H1 (cell line): ENCODE results near the gene NXN. TPM values are rescaled to one million over a fixed set of nuclear protein-coding genes. Genes with fewer than 3 reads are reported as not detected.

ENCODE experiments used
- CBX8 ChIP-seq: fragments of 300-800, 300-1000 bp; sonication (generic); IDR thresholded peaks from 2 replicates; pipeline ENCODE4 v1.7.1; 2016; ENCODE audit warnings: low read depth, low read length, borderline replicate concordance
- KDM4A ChIP-seq: IDR thresholded peaks from one replicate; pipeline ENCODE4 v1.7.1; 2012; ENCODE audit warnings: low read depth, mild to moderate bottlenecking, moderate library complexity, low read length, inconsistent platforms; ENCODE audit not compliant: severe bottlenecking
- PHF8 ChIP-seq: fragments of 200-600 bp; sonication (generic); conservative IDR thresholded peaks from 2 replicates; pipeline ENCODE4 v1.7.1; 2012; ENCODE audit warnings: low read depth, mild to moderate bottlenecking, inconsistent platforms, low read length, moderate library complexity
- RAD21 ChIP-seq, 2 experiments: IDR thresholded peaks in 1 of 2; conservative IDR thresholded peaks in 1 of 2; 2 replicates each; pipeline ENCODE4 v1.6.1; 2011; ENCODE audit warnings: low read depth in 2 of 2, low read length in 2 of 2, improper control_type of control experiment in 1 of 2, inconsistent platforms in 1 of 2, mild to moderate bottlenecking in 1 of 2, moderate library complexity in 1 of 2
- SP2 ChIP-seq: IDR thresholded peaks from 2 replicates; pipeline ENCODE4 v1.6.1; 2012; ENCODE audit warnings: mild to moderate bottlenecking, low read length, inconsistent platforms
- polyA plus RNA-seq, 7 experiments: library from polyadenylated mRNA; depleted of rRNA in 3 of 7; stranded (reverse) in 5 of 7; unstranded in 2 of 7; fragments of >200 nt in 5 of 7; fragments of 200-250 nt in 2 of 7; gene quantifications; 1 replicate in 5 of 7; 2 replicates in 1 of 7; 4 replicates in 1 of 7; pipeline versions ENCODE4 v1.2.1 to v1.2.3, GENCODE V29; 2011 to 2013; ENCODE audit warnings: missing spikeins in 2 of 7, mixed read lengths in 2 of 7
- total RNA-seq: library from RNA; stranded (reverse); fragmentation: NEBNext Ultra II Directional; extraction: Animal tissue kit (Norgen Biotek cat#: 25700); gene quantifications from 2 replicates; pipeline ENCODE4 v1.2.1, GENCODE V29; 2021
- TF ChIP-seq, protein P1 (sequence below): IDR thresholded peaks from 2 replicates; pipeline ENCODE4 v1.6.1; 2011; ENCODE audit warnings: low read length, improper control_type of control experiment

The NXN gene
- total and polyA plus RNA-seq, 2 of the 8 experiments (the other 6 are each of a cell fraction or from before 2014, with no cell fraction given), result 94.1 to 107 TPM

DNA sequence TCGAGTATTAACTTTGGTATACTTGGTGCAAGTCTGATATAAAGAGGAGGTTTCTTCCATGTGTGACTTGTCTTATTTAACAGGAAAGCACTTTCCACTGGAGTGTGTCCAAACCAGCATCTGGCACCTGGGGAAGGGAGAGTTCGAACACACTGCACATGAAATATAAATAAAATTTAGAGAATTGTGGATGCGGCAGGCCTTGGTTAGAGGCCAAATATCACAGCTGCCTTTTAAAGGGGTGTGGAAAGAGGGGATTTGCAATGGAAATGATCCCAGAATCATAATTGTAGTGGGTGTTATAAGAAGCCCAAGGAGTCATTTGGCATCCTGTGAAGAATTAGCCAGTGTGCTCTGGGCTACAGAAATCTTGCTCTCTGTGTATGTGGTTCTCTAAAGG lies 4.3 kb upstream of the NXN start (continued):
- TF ChIP-seq CBX8 (no peak), KDM4A (no peak), RAD21 (IDR thresholded peaks at IDR 0.05 in 1 of 2, conservative IDR thresholded peaks at IDR 0.05 in 1 of 2; ENCODE audit: low read depth in 2 of 2, low read length in 2 of 2) (no peak), SP2 (no peak), PHF8 (no peak)
- TF ChIP-seq, protein P1, sequence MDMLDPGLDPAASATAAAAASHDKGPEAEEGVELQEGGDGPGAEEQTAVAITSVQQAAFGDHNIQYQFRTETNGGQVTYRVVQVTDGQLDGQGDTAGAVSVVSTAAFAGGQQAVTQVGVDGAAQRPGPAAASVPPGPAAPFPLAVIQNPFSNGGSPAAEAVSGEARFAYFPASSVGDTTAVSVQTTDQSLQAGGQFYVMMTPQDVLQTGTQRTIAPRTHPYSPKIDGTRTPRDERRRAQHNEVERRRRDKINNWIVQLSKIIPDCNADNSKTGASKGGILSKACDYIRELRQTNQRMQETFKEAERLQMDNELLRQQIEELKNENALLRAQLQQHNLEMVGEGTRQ, result no peak
